ENCODE measurements around the gene KCMF1. TPM values are rescaled to one million over a fixed set of nuclear protein-coding genes. Genes with fewer than 3 reads are reported as not detected.
A peak's percentile ranks its signal among the peaks of the same experiment; 100 is the strongest.

Gene KCMF1
- total RNA-seq, 1 donor from 2014 or later: 96.6 TPM

DNA sequence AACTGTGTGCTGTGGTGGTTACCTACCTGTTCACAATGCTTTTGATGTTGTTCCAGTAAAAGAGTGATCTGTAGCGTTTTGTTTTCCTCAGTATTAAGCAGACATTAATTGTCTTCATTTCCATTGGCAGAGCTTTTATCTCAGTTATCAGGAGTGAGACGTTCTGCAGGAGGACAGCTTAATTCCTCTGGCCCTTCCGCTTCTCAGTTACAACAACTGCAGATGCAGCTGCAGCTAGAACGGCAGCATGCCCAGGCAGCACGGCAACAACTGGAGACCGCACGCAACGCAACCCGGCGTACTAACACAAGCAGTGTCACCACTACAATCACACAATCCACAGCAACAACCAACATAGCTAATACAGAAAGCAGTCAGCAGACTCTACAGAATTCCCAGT is 78.3 kb downstream of the KCMF1 start:
- POLR2A ChIA-PET: no interaction called here
- intact Hi-C loops (cut with micrococcal nuclease): no loop called here
- ATAC-seq (ENCODE audit: low read depth) (no peak), DNase-seq (no peak)
- Mint-ChIP-seq H3K27ac (no peak overlapping the region), H3K27me3 (no peaks in the 10 kb centered on the region), H3K4me1 (peaks cover 4% of the 10 kb centered on the region), H3K4me3 (no peak overlapping the region), H3K36me3 (ENCODE audit: low read depth) (peaks cover 86% of the 10 kb centered on the region), H3K9me3 (no peaks in the 10 kb centered on the region)
- TF ChIP-seq, protein P1, sequence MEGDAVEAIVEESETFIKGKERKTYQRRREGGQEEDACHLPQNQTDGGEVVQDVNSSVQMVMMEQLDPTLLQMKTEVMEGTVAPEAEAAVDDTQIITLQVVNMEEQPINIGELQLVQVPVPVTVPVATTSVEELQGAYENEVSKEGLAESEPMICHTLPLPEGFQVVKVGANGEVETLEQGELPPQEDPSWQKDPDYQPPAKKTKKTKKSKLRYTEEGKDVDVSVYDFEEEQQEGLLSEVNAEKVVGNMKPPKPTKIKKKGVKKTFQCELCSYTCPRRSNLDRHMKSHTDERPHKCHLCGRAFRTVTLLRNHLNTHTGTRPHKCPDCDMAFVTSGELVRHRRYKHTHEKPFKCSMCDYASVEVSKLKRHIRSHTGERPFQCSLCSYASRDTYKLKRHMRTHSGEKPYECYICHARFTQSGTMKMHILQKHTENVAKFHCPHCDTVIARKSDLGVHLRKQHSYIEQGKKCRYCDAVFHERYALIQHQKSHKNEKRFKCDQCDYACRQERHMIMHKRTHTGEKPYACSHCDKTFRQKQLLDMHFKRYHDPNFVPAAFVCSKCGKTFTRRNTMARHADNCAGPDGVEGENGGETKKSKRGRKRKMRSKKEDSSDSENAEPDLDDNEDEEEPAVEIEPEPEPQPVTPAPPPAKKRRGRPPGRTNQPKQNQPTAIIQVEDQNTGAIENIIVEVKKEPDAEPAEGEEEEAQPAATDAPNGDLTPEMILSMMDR (IDR thresholded peaks at IDR 0.05): no peak
- CTCF ChIA-PET: interaction anchor here (0.6 to 0.8 kb wide), 2 partner anchors 34 to 123 kb away, joined by 3 read pairs; no protein-coding TSS in a partner anchor

DNA sequence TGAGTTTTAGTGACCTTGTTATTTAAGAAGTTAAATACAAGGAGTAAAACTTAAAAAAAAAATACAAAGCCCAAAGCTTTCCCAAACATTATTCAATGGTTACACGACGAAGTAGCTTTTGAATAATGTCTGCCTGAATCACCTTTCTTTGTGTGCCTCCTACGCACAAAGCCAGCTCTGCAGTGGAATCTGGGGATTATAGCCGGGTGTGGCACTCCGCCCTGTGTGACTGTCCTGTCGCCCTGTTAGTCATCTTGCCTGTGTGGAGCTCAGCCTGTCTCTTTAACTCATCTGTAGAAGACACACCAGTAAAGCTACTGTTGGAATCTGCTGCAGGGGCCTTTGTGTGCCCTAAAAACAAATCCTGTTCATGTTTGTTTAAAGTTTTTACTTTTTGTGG is 82.8 kb downstream of the KCMF1 start:
- Mint-ChIP-seq H3K36me3 (ENCODE audit: low read depth) (peaks cover 60% of the 10 kb centered on the region), H3K4me1 (peaks cover 7% of the 10 kb centered on the region), H3K27ac (no peak overlapping the region), H3K27me3 (no peaks in the 10 kb centered on the region), H3K4me3 (no peak overlapping the region), H3K9me3 (no peaks in the 10 kb centered on the region)
- ATAC-seq (ENCODE audit: low read depth) (no peak), DNase-seq (no peak)
- intact Hi-C loops (cut with micrococcal nuclease): no loop called here
- ChIA-PET CTCF (interaction anchor here (1.6 kb wide), 1 partner anchor 128 kb away, joined by 5 read pairs; no protein-coding TSS in a partner anchor), POLR2A (no interaction called here)
- TF ChIP-seq, protein P1 (IDR thresholded peaks at IDR 0.05): no peak

DNA sequence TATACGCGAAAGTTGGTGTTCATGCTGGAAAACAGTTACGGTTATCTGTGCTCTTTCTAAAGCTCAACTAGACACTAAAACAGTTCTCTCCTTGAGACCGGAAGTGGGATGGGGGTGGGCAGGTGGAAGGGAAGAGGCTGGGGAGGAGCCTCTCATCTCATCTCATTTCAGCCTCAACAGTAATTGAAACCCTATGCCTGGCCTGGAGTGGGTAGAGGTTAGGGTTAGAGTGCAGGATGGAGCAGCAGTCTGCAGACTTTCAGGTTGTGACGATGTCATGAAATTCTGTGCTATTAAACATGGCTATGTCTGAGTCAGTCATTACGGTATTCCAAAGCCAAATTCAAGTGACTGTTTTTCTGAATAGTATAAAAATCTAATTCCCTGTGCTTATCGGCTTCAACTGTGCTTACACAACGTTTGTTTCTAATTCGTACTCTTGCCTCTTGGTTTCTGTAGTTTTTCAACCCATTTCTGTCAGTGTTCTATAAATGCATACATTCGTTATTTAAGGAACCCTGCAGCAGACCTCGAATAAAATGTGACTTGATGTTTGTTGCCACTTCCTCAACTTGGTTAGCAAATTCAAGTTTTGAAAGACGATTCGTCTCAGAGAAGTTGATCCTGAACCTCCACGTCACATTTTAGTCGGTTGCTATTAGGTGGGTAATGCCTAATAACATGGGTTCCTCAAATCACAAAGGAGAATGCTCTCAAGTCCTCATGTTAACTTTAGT is 86.4 kb downstream of the KCMF1 start:
- H3K4me3 Mint-ChIP-seq: no peak overlapping the region
- H3K36me3 Mint-ChIP-seq (ENCODE audit: low read depth): peaks cover 28% of the 10 kb centered on the region
- DNase-seq: no peak
- H3K4me1 Mint-ChIP-seq: peaks cover 7% of the 10 kb centered on the region
- H3K27me3 Mint-ChIP-seq: no peaks in the 10 kb centered on the region
- no peak for ATAC-seq (ENCODE audit: low read depth)
- ChIA-PET POLR2A (interaction anchor here (0.7 kb wide), 1 partner anchor 64 kb away, joined by 4 read pairs; no protein-coding TSS in a partner anchor), CTCF (no interaction called here)
- TF ChIP-seq, protein P1 (IDR thresholded peaks at IDR 0.05): no peak
- intact Hi-C loops (cut with micrococcal nuclease): no loop called here
- H3K9me3 Mint-ChIP-seq: no peaks in the 10 kb centered on the region
- H3K27ac Mint-ChIP-seq: peak overlapping the region; percentile 39

DNA sequence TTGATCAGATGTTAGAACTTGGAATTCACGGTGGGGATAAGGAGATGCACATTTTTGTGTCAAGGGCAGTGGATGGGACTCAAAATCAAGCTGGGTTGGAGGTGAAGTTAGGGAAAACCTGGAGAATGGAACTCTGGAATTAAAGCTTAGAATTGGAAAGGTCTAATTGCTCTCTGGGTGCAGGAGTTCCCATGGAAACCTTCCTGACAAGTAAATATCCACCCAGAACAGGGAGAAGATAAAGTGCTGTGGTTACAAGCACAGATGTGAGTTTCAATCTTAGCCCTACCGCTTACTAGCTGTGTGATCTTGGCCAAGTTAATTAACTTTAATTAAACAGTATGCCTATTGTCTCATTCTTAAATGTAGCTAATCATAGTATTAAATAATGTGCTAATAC is 90.9 kb downstream of the KCMF1 start:
- ATAC-seq (ENCODE audit: low read depth): no peak
- intact Hi-C loops (cut with micrococcal nuclease): no loop called here
- Mint-ChIP-seq H3K27ac (no peak overlapping the region), H3K36me3 (ENCODE audit: low read depth) (no peaks in the 10 kb centered on the region), H3K9me3 (peaks cover 4% of the 10 kb centered on the region), H3K27me3 (peaks cover 9% of the 10 kb centered on the region), H3K4me1 (peaks cover under 1% of the 10 kb centered on the region), H3K4me3 (no peak overlapping the region)
- ChIA-PET POLR2A (no interaction called here), CTCF (no interaction called here)
- TF ChIP-seq, protein P1 (IDR thresholded peaks at IDR 0.05): no peak
- DNase-seq: no peak

DNA sequence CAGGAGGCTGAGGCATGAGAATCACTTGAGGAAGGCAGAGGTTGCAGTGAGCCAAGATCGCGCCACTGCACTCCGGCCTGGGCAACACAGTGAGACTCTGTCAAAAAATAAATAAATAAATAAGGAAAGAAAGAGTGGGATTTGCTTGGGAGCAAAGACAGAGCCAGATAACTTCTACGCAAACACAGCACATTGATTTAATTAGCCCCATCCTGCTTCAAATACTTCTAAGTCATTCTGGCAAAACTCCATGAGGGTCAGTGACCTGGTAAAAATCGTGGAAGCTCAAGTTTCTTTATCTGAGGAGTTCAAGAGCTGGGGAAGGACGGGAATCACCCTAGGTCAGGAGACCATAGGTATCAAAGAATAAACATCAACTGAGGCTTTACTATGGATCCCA is 91.6 kb downstream of the KCMF1 start:
- H3K27ac Mint-ChIP-seq: no peak overlapping the region

More for the DNA sequence above, 91.6 kb downstream of the KCMF1 start:
- no peaks in the 10 kb centered on the region for H3K36me3 Mint-ChIP-seq (ENCODE audit: low read depth)
- peaks cover 6% of the 10 kb centered on the region for H3K4me1 Mint-ChIP-seq
- ATAC-seq (ENCODE audit: low read depth): no peak
- intact Hi-C loops (cut with micrococcal nuclease): no loop called here
- POLR2A ChIA-PET: no interaction called here
- H3K9me3 Mint-ChIP-seq: peaks cover 4% of the 10 kb centered on the region
- no peak overlapping the region for H3K4me3 Mint-ChIP-seq
- TF ChIP-seq, protein P1 (IDR thresholded peaks at IDR 0.05): no peak
- no peak for DNase-seq
- CTCF ChIA-PET: no interaction called here
- H3K27me3 Mint-ChIP-seq: peaks cover 16% of the 10 kb centered on the region
